HG03108 (cell line): Measurements from ENCODE around the gene ATP1A2.

Source experiments
- ATAC-seq: cut with Tn5 transposase; IDR thresholded peaks from one replicate; pipeline ENCODE4 v1.9.1; 2021; ENCODE audit warnings: moderate library complexity; ENCODE audit not compliant: unreplicated experiment

Gene ATP1A2

DNA sequence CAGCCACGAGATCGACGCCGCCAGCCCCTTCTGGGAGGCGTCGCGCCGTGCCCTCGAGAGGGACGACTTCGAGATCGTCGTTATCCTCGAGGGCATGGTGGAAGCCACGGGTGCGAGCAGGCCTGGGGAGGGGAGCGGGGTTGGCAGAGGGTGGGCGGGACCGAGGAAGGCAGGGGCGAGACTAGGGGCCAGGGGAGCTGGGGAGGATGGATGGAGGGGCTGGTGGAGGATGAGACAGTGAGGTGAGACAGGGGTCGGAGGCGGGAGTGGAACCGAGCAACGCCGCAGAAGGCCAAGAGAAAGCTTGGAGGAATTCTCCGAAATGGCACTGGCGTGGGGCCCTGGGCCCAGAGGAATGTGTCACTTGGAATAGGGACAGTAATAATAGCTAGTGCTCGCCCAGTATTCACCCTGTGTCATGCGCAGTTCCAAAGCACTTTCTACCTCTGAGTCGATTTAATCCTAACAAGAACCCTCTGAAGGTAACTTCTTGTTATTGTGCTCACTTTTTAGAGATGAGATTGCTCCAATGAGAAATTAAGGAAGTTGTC lies 30.7 kb upstream of the ATP1A2 start:
- no peak for ATAC-seq

DNA sequence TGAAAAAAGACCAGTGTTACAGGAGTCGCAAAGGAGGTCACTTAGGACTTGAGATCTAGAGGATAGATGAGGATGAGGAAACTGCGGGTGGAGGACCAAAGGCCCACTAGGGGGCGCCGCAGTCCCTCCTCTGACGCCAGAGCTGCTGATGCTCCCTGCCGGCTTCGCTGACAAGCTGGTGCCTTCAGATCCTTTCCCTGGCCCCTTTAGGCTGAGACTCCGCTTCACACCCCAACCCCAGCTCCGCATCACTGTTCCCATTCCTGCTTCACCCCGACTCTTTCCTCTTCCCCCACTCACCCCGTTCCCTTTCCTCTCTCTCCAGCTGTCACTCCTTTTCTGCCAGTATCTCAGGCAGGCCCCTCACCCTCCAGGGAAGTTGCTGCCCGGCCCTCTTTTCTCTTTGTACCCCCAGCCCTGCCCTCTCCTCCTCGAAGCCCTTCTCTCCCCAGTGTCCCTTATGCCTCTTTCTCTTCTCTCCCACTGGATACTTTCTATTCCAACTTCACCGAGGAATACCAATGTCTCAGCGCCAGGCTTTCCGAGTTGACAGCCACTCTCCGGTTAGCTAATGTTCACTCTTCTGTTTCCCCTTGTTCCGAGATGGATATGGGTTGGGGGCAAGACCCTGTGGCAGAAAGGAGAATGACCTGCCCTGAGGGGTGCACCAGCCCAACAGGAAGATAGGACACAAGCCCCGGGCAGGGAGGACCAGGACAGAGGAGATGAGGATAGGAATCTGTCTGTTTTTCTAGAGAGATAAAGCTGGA lies 29.7 kb upstream of the ATP1A2 start:
- no peak for ATAC-seq

- ATAC-seq = no peak
Measured at GRCh38 chr1:160086456-160086892, 29.1 kb upstream of the ATP1A2 start.

GRCh38 chr1:160087118-160087662 lies 28.4 kb upstream of the ATP1A2 start:
- ATAC-seq = no peak

GRCh38 chr1:160089883-160090282 lies 25.7 kb upstream of the ATP1A2 start:
- no peak for ATAC-seq

GRCh38 chr1:160090760-160091159 lies 24.8 kb upstream of the ATP1A2 start:
- ATAC-seq = no peak

DNA sequence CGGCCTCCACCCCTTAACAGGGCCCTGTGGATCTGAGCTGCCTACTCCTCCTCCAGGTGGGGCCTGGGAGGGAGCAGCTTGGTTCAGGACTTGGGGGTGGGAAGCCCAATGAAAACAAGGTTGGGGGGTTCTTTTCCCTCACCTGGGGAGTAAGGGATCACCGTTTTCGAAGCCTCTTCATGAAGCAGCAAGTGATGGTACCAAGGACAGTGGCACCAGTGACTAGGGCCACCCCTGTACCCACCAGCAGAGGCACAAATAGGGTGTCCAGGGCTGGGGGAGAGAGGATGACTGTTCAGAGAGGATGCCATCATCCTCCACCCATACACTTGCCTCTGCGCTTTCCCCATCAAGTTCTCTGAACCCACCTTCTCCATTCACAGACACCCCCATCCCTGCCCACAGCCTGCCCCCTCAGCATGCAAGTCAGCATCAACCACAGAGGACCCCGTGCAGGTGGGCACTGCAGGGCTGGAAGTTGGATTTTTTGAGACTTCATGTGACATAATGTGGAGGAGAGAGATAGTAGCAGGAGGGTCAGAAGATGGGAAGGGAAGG lies 23.8 kb upstream of the ATP1A2 start:
- ATAC-seq = no peak

DNA sequence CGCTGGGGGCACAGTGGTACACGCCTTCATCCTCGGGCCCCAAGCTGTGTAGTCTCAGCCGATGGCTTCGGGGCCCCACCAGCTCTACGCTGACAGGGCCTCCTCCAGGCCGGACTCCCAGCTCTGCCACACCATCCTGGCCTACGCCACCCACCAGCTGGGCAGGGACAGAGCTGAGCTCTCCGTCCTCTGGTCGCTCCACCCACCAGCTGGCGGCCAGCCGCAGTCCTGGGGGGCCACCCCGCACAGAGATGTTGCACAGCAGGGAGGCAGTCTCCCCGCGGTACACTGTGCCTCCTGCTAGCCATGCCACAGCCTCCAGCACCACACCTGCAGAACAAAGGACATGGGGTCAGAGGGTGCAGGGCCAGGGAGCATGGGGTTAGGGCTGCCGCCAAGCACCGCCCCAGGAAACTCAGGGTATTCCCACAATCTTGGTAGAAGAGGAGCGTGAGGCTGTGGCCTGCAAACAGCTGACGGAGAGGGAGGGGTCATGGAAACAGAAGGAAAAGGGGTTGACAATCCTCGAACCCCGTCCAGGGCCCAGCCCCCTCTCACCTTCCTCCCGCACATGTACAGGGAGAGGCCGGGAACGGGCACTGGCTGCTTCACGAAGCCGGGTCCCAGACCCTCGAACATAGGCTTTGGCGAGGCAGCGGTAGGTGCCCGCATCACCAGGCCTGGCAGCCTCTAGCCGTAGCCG lies 23.0 kb upstream of the ATP1A2 start:
- ATAC-seq = no peak

DNA sequence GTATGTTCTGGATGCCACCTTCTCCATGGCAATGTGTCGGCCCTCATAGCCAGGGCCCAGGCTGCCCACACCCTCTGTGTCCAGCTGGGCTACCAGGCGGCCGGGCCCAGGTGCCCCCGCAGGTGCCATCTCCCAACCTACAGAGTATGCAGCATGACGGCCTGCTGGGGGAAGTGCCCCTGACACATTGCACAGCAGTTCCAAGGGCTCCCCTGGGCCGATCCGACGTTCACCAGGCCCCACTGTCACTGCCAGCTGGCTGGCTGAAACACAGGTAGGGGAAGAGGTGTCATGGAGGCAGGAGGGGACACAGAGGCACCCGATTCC lies 22.5 kb upstream of the ATP1A2 start:
- no peak for ATAC-seq

DNA sequence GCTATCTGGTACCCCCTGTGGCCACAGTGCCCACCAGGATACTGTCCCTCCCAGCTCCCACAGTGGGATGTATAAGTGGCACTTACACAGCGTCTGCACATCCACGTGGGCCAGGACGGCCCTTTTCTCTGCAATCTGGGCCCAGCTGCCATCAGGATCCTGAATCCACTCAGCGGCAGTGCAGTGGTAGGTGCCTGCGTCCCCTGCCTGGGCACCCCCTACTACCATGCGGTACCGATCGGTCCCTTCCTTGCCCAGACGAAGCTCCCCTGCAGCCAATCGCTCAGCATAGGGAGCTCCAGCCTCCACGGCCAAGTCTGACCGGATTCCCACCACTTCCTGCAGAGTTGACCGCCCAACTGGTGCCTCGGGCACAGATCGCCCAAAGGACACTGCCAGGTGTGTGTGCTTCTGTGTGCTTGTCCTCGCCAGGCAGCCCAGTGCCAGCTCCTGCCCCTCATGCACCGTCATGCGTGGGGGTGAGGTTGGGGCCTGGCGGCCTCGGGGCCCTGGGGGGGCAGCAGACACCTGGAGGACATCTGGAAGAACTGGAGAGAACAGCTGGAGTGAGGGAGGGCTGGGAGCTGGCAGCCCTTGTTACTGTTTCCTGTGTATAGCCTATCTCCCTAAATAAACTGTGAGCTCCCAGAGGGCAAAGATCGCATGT lies 21.8 kb upstream of the ATP1A2 start:
- ATAC-seq = no peak

- no peak for ATAC-seq
Measured at GRCh38 chr1:160094291-160094625, 21.3 kb upstream of the ATP1A2 start.

GRCh38 chr1:160094806-160095205 lies 20.8 kb upstream of the ATP1A2 start:
- ATAC-seq = no peak

- no peak for ATAC-seq
Measured at GRCh38 chr1:160095382-160096105, 20.0 kb upstream of the ATP1A2 start.

GRCh38 chr1:160096274-160097116 lies 19.1 kb upstream of the ATP1A2 start:
- no peak for ATAC-seq

DNA sequence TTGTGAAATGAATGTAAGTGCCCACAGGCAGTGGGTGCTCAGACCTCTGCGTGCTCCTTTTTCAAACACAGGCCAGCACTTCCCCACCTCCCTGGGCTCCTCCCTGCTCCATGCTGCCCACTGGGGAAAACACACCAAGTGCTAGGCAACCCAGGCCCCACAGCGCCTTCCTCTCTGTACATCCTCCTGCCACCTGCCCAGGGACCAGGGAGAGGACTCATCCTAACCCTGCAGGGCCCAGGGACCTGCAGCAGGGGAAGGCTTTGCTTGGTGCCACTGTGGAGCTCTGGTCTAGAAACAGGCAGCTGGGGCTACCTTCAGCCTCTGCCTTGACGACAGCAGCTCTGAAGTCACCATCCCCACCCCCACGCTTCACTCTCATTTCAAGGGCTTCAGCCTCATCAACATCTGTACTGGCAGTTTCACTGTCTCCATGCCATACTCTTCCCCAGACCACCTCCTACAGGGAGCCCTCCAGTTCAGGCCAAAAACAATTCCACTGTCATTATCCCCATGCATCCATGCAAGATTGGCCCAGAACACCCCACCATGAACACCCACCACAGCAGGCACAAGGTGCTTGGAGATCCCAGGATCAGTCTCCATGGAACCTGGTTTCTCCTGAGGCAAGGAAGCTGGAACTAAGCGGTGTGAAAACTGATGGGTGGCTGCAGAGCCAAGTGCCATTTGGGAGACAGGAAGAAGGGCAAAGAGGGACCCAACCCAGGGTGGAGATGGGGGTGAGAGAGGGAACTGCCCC lies 18.2 kb upstream of the ATP1A2 start:
- no peak for ATAC-seq

GRCh38 chr1:160097911-160098851 lies 17.4 kb upstream of the ATP1A2 start, which contains the start of gene IGSF8:
Gene IGSF8, minus strand, starts transcription at chr1:160098619. Its CDS starts 147 bp downstream, at chr1:160098472.
- peak; percentile 45 for ATAC-seq

GRCh38 chr1:160098852-160099561 lies 16.6 kb upstream of the ATP1A2 start:
- ATAC-seq = peak; percentile 87
